Loucy (cell line): ENCODE measurements around the gene SIM2.
A peak's percentile ranks its signal among the peaks of the same experiment; 100 is the strongest.

Source experiments
- H2AFZ ChIP-seq: fragments of 200-600 bp; sonication (generic); 2 replicates; pipeline ENCODE4 v1.6.0; 2016; ENCODE audit warnings: antibody characterized with exemption, mild to moderate bottlenecking, low read length, moderate library complexity
- H3F3A ChIP-seq: fragments of 200-600 bp; 2 replicates; pipeline ENCODE4 v1.6.0; 2016; ENCODE audit warnings: antibody characterized with exemption, low read depth, mild to moderate bottlenecking
- H3K27me3 ChIP-seq: fragments of 200-600 bp; sonication (generic); 2 replicates; pipeline ENCODE4 v1.6.1; 2014; ENCODE audit warnings: low read length, mild to moderate bottlenecking; ENCODE audit not compliant: insufficient read depth, poor library complexity, severe bottlenecking
- H3K36me3 ChIP-seq: fragments of 200-600 bp; sonication (generic); 2 replicates; pipeline ENCODE4 v1.6.1; 2016; ENCODE audit warnings: low read length; ENCODE audit not compliant: insufficient read depth
- H3K4me1 ChIP-seq: fragments of 200-600 bp; sonication (generic); 2 replicates; pipeline ENCODE4 v1.5.1; 2014; ENCODE audit warnings: low read length, mild to moderate bottlenecking; ENCODE audit not compliant: insufficient read depth, poor library complexity, severe bottlenecking
- H3K4me2 ChIP-seq: fragments of 200-600 bp; sonication (generic); 2 replicates; pipeline ENCODE4 v1.6.0; 2014; ENCODE audit warnings: antibody characterized with exemption, low read length, low read depth, mild to moderate bottlenecking; ENCODE audit not compliant: poor library complexity, severe bottlenecking
- H3K4me3 ChIP-seq: fragments of 200-600 bp; sonication (generic); 2 replicates; pipeline ENCODE4 v1.5.1; 2014; ENCODE audit warnings: low read length, mild to moderate bottlenecking, mixed read lengths; ENCODE audit not compliant: poor library complexity, severe bottlenecking
- H3K79me2 ChIP-seq: fragments of 200-600 bp; sonication (generic); 2 replicates; pipeline ENCODE4 v1.6.1; 2014; ENCODE audit warnings: low read length; ENCODE audit not compliant: insufficient read depth
- H3K9ac ChIP-seq: fragments of 200-600 bp; sonication (generic); 2 replicates; pipeline ENCODE4 v1.6.0; 2014; ENCODE audit warnings: mild to moderate bottlenecking, low read depth, low read length, moderate library complexity; ENCODE audit not compliant: poor library complexity, severe bottlenecking
- H3K9me2 ChIP-seq: fragments of 200-600 bp; sonication (generic); replicated peaks from 2 replicates; pipeline ENCODE4 v1.6.1; 2016; ENCODE audit warnings: low read depth, low read length, mixed read lengths
- H3K9me3 ChIP-seq: fragments of 200-600 bp; sonication (generic); 2 replicates; pipeline ENCODE4 v1.6.1; 2014; ENCODE audit warnings: mild to moderate bottlenecking, antibody characterized with exemption, low read length, low read depth; ENCODE audit not compliant: insufficient read depth
- H4K20me1 ChIP-seq: fragments of 200-600 bp; sonication (generic); 2 replicates; pipeline ENCODE4 v1.6.0; 2014; ENCODE audit warnings: antibody characterized with exemption, low read length, mild to moderate bottlenecking; ENCODE audit not compliant: insufficient read depth, poor library complexity, severe bottlenecking
- EZH2phosphoT487 ChIP-seq: fragments of 200-600 bp; IDR thresholded peaks from 2 replicates; pipeline ENCODE4 v1.6.1; 2018; ENCODE audit warnings: antibody characterized with exemption, mild to moderate bottlenecking, moderate library complexity, borderline replicate concordance
- TF ChIP-seq, protein P1 (sequence below): fragments of 200-600 bp; sonication (generic); conservative IDR thresholded peaks from 2 replicates; pipeline ENCODE4 v1.5.1; 2014; ENCODE audit warnings: mild to moderate bottlenecking, antibody characterized with exemption, low read length

The SIM2 gene

DNA sequence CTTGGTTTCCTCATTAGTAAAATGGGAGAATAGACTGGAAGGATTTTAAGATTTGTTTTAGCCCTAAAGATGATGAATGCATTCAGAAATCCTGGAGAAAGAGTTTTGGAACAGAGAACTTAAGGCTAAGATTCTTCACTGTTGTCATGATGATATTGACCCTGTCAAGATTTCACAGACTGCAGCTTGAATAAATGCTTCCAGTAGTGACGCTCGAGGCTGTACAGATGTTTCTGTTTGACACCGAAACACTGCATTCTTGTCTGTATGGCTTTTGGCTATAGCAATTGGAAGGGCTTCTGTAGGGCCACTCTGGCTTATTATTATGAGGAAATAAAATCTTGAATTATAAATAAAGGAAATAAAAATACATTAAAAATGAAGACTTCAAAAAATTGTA is 25.7 kb downstream of the SIM2 start:
- H3K4me2 ChIP-seq: no peak overlapping the region
- no peak overlapping the region for H2AFZ ChIP-seq
- no peaks in the 10 kb centered on the region for H3K4me1 ChIP-seq
- H3K4me3 ChIP-seq: no peak overlapping the region
- no peak for TF ChIP-seq EZH2phosphoT487
- no peaks in the 10 kb centered on the region for H3F3A ChIP-seq
- H4K20me1 ChIP-seq: no peaks in the 10 kb centered on the region
- no peaks in the 10 kb centered on the region for H3K36me3 ChIP-seq
- H3K9ac ChIP-seq: no peak overlapping the region
- no peaks in the 10 kb centered on the region for H3K79me2 ChIP-seq
- H3K27me3 ChIP-seq: no peaks in the 10 kb centered on the region
- H3K9me3 ChIP-seq: no peaks in the 10 kb centered on the region
- no peaks in the 10 kb centered on the region for H3K9me2 ChIP-seq

DNA sequence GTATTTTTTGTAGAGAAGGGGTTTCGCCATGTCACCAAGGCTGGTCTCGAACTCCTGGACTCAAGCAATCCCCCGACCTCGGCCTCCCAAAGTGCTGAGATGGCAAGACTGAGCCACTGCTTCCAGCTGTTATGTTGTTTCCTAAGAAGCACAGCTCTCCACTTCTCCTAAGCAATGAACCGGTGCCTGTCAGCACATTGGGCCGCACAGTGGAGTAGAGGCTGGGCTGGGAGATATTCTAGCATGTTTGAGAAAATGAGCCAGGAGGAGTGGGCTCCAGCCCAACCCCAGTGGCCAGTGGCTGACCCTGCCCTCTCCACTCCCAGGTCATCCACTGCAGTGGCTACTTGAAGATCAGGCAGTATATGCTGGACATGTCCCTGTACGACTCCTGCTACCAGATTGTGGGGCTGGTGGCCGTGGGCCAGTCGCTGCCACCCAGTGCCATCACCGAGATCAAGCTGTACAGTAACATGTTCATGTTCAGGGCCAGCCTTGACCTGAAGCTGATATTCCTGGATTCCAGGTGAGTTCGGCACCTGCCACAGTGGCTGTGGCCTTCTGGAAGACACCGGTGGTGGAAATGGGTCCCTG is 27.0 kb downstream of the SIM2 start:
- Histone ChIP-seq H3K9ac (no peak overlapping the region), H3K27me3 (no peaks in the 10 kb centered on the region), H3K4me1 (no peaks in the 10 kb centered on the region), H3K4me2 (no peak overlapping the region), H3K4me3 (no peak overlapping the region), H3K36me3 (no peaks in the 10 kb centered on the region), H2AFZ (no peak overlapping the region), H4K20me1 (no peaks in the 10 kb centered on the region), H3K9me2 (no peaks in the 10 kb centered on the region), H3K79me2 (no peaks in the 10 kb centered on the region), H3F3A (no peaks in the 10 kb centered on the region), H3K9me3 (no peaks in the 10 kb centered on the region)
- TF ChIP-seq EZH2phosphoT487: no peak
- TF ChIP-seq, protein P1, sequence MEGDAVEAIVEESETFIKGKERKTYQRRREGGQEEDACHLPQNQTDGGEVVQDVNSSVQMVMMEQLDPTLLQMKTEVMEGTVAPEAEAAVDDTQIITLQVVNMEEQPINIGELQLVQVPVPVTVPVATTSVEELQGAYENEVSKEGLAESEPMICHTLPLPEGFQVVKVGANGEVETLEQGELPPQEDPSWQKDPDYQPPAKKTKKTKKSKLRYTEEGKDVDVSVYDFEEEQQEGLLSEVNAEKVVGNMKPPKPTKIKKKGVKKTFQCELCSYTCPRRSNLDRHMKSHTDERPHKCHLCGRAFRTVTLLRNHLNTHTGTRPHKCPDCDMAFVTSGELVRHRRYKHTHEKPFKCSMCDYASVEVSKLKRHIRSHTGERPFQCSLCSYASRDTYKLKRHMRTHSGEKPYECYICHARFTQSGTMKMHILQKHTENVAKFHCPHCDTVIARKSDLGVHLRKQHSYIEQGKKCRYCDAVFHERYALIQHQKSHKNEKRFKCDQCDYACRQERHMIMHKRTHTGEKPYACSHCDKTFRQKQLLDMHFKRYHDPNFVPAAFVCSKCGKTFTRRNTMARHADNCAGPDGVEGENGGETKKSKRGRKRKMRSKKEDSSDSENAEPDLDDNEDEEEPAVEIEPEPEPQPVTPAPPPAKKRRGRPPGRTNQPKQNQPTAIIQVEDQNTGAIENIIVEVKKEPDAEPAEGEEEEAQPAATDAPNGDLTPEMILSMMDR: no peak

DNA sequence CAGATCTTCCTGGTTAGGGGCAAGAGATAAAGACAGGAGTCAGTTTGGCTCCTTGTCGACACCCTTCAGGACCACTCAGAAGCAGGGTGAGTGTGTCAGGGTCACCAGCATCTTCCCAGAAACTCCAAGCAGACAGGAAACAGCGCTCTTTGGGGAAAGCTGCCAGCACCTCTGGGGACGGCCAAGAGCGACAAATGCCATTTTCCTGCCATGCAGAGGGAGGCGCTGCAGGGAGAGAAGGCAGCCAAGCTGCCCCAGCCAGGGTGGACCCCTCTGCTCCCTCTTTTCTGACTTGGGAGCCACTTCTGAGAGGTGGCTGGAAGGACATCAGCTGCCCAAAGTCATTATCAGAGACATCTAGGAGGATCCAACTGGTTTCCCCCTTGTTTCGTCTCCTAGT is 29.0 kb downstream of the SIM2 start:
- Histone ChIP-seq H3K27me3 (no peaks in the 10 kb centered on the region), H3K4me2 (no peak overlapping the region)

More for the DNA sequence above, 29.0 kb downstream of the SIM2 start:
- no peaks in the 10 kb centered on the region for H4K20me1 ChIP-seq
- H3K79me2 ChIP-seq: no peaks in the 10 kb centered on the region
- H3K9me3 ChIP-seq: no peaks in the 10 kb centered on the region
- no peaks in the 10 kb centered on the region for H3F3A ChIP-seq
- H3K9ac ChIP-seq: no peak overlapping the region
- H3K9me2 ChIP-seq: no peaks in the 10 kb centered on the region
- no peak overlapping the region for H2AFZ ChIP-seq
- no peak overlapping the region for H3K4me3 ChIP-seq
- TF ChIP-seq, protein P1: peak; percentile 41
- TF ChIP-seq EZH2phosphoT487: no peak
- H3K36me3 ChIP-seq: no peaks in the 10 kb centered on the region
- no peaks in the 10 kb centered on the region for H3K4me1 ChIP-seq
